Measurements from ENCODE around the gene AMPD2.

DNA sequence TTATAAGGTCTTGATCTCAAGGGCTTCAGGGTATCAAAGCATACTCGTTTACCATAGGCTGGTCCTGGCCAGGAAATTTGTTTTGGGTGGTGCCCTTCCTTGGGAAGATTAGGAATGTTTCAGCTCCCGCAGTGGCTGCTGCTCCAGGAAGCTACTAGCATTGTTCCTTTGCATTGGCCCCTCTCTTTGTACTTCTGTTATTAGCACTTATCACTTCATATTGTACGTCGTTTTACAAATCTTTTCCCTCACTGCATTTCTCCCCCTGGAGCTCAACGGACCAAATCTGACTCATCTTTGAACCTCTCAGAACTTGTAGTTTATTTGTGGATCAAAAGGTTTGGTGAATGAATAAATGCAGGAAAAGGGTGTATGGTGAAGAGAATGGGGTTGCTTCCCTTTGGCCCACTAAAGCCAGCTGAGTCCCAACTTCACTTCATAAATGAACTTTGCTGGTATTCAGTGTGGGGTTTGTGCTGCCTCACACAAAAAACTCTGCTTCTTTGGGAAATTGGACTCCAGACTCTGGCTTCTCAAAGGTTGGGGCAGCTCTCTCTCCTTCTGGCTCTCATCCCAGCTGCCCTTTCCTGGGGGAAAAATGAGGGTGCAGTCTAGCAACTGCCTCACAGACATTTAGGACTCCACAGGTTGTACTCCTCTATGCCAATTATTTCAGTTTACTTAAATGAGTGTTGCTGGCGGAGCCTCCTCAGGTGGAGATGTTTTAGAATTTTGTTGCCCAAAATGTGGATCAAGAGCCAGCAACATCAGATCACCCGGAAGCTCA, 6.1 kb upstream of the AMPD2 start:
- no peak for TF ChIP-seq HDGF (IDR thresholded peaks at IDR 0.05)
- no peak for TF ChIP-seq FUS (optimal IDR thresholded peaks at IDR 0.05; ENCODE audit: low read depth, low read length)
- TF ChIP-seq, protein P1, sequence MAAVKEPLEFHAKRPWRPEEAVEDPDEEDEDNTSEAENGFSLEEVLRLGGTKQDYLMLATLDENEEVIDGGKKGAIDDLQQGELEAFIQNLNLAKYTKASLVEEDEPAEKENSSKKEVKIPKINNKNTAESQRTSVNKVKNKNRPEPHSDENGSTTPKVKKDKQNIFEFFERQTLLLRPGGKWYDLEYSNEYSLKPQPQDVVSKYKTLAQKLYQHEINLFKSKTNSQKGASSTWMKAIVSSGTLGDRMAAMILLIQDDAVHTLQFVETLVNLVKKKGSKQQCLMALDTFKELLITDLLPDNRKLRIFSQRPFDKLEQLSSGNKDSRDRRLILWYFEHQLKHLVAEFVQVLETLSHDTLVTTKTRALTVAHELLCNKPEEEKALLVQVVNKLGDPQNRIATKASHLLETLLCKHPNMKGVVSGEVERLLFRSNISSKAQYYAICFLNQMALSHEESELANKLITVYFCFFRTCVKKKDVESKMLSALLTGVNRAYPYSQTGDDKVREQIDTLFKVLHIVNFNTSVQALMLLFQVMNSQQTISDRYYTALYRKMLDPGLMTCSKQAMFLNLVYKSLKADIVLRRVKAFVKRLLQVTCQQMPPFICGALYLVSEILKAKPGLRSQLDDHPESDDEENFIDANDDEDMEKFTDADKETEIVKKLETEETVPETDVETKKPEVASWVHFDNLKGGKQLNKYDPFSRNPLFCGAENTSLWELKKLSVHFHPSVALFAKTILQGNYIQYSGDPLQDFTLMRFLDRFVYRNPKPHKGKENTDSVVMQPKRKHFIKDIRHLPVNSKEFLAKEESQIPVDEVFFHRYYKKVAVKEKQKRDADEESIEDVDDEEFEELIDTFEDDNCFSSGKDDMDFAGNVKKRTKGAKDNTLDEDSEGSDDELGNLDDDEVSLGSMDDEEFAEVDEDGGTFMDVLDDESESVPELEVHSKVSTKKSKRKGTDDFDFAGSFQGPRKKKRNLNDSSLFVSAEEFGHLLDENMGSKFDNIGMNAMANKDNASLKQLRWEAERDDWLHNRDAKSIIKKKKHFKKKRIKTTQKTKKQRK (IDR thresholded peaks at IDR 0.05; ENCODE audit: borderline replicate concordance, low read depth, low read length): no peak
- TF ChIP-seq JUN (IDR thresholded peaks at IDR 0.05; ENCODE audit: borderline replicate concordance, low read depth, low read length): no peak
- TF ChIP-seq JUN (CRISPR knock-in tag; IDR thresholded peaks at IDR 0.05; ENCODE audit: borderline replicate concordance): no peak
- TF ChIP-seq CTCF (IDR thresholded peaks at IDR 0.05 in 2 of 3, conservative IDR thresholded peaks at IDR 0.05 in 1 of 3; ENCODE audit: insufficient read depth in 2 of 3, low read depth in 1 of 3, low read length in 3 of 3): no peak
- TF ChIP-seq POLR2A (conservative IDR thresholded peaks at IDR 0.05): no peak
- no peak for TF ChIP-seq ZZZ3 (IDR thresholded peaks at IDR 0.05)
- no peak for TF ChIP-seq ZBTB43 (CRISPR knock-in tag; IDR thresholded peaks at IDR 0.05)
- TF ChIP-seq TCF7L2 (IDR thresholded peaks at IDR 0.05; ENCODE audit: low read depth, low read length): no peak
- TF ChIP-seq TAF1 (IDR thresholded peaks at IDR 0.05; ENCODE audit: control insufficient read depth, extremely low read depth, insufficient read depth, low read length, severe bottlenecking): no peak
- no peak for TF ChIP-seq HBP1 (CRISPR knock-in tag; IDR thresholded peaks at IDR 0.05)
- TF ChIP-seq YY1 (IDR thresholded peaks at IDR 0.05; ENCODE audit: borderline replicate concordance in 1 of 3, control insufficient read depth in 1 of 3, extremely low read depth in 1 of 3, insufficient read depth in 3 of 3, insufficient read length in 1 of 3, insufficient replicate concordance in 2 of 3, low read depth in 1 of 3, low read length in 2 of 3): no peak
- no peak for TF ChIP-seq E2F4 (CRISPR knock-in tag; IDR thresholded peaks at IDR 0.05; ENCODE audit: low read depth)
- TF ChIP-seq ZNF24 (IDR thresholded peaks at IDR 0.05): no peak
